GM18909 (cell line): ENCODE data around the gene DCST1.
A peak's percentile ranks its signal among the peaks of the same experiment; 100 is the strongest.

Experiments
- ATAC-seq: cut with Tn5 transposase; IDR thresholded peaks from one replicate; pipeline ENCODE4 v1.9.1; 2021; ENCODE audit warnings: mild to moderate bottlenecking; ENCODE audit not compliant: unreplicated experiment, poor library complexity

The DCST1 gene

GRCh38 chr1:155012026-155012546 is 21.5 kb upstream of the DCST1 start:
- ATAC-seq: no peak

- ATAC-seq: no peak
Observed at GRCh38 chr1:155012776-155013602, 20.6 kb upstream of the DCST1 start.

- ATAC-seq: no peak
Observed at GRCh38 chr1:155013632-155014031, 20.0 kb upstream of the DCST1 start.

DNA sequence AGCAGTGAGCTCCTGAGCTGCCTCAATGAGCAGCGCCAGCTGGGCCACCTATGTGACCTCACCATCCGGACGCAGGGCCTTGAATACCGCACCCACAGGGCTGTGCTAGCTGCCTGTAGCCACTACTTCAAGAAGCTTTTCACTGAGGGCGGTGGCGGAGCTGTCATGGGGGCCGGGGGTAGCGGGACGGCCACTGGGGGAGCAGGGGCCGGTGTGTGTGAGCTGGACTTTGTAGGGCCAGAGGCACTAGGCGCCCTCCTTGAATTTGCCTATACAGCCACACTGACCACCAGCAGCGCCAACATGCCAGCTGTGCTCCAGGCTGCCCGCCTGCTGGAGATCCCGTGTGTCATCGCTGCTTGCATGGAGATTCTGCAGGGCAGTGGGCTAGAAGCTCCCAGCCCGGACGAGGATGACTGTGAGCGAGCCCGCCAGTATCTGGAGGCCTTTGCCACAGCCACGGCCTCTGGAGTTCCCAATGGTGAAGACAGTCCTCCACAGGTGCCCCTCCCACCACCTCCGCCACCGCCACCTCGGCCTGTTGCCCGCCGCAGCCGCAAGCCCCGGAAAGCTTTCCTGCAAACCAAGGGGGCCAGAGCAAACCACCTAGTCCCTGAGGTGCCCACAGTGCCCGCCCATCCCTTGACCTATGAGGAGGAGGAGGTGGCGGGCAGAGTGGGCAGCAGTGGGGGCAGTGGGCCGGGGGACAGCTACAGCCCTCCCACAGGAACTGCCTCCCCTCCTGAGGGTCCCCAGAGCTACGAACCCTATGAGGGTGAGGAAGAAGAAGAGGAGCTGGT is 18.7 kb upstream of the DCST1 start:
- no peak for ATAC-seq

DNA sequence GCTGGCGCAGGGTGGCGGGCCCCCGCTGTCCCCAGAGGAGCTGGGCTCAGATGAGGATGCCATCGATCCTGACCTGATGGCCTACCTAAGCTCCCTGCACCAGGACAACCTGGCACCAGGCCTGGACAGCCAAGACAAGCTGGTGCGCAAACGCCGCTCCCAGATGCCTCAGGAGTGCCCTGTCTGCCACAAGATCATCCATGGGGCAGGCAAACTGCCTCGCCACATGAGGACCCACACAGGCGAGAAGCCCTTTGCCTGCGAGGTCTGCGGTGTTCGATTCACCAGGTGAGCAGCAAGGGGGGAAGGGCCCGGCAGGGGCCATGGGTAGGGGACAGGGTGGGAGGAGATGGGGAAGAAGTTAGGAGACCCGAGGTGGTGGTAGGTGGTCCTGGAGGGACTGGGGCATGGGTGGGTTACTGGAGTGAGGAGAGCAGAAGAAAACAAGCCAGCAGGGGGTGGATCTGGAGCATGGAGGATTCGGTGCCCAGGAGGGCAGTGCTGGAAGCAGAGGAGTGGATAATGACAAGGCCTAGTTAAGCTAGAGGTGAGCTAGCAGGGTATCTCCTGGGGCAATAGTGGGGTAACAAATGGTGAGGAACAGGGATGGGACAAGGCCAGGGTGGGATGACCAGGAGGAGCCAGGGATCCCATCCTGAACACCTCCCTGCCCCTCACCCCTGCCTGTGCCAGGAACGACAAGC is 17.9 kb upstream of the DCST1 start:
- ATAC-seq: no peak

- ATAC-seq: no peak
Observed at GRCh38 chr1:155016231-155016831, 17.3 kb upstream of the DCST1 start.

DNA sequence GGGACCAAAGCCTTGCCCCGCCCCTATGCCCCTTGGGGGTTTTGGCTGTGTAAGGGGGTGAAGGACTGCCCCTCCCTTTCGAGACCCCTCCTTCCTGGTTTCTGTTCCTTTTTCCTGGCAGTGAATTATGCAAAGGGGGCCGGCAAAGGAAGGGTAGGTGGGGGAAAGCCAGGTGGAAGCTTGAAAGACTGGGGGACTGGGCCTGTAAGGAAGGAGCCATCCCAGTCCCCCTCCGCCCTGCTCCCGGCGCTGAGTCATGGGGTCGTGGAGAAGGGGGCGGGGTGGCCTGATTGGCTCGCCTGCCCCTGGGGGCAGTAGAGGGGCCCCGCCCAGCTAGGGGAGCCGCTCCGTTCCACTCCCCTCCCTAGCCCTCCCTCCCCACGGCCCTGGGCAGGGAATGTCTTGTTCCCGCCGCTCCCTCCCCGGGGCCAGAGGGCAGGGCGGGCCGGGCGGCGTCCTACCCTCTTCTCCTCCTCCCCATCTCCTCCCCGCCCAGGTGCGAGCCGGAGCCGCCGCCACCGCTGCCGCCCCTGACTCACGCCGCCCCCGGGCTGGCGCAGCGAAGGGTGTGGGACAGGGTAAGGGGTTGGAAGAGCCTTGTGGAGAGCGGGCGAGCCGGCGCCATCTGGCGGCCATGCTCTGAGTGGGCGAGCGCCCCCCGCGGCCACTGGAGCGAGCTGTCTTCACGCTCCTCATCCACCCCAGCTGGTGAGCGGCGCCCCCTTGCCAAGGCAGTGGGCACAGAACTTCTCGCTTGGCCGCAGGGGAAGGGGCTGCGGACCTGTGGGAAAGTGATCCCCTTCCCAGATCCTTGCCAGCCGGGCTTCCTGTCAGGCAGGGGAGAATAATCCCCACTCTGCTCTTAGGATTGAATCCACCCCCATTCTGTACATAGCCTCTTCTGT is 16.3 kb upstream of the DCST1 start:
- ATAC-seq: peak; percentile 76

- no peak for ATAC-seq
Observed at GRCh38 chr1:155017946-155018316, 15.7 kb upstream of the DCST1 start.

- no peak for ATAC-seq
Observed at GRCh38 chr1:155018617-155019348, 14.8 kb upstream of the DCST1 start.

- no peak for ATAC-seq
Observed at GRCh38 chr1:155019377-155020245, 14.0 kb upstream of the DCST1 start.

- no peak for ATAC-seq
Observed at GRCh38 chr1:155022136-155022926, 11.3 kb upstream of the DCST1 start.

- ATAC-seq: no peak
Observed at GRCh38 chr1:155022927-155023236, 10.7 kb upstream of the DCST1 start.

- no peak for ATAC-seq
Observed at GRCh38 chr1:155023627-155024026, 10.0 kb upstream of the DCST1 start.

- ATAC-seq: no peak
Observed at GRCh38 chr1:155024315-155024714, 9.3 kb upstream of the DCST1 start.

DNA sequence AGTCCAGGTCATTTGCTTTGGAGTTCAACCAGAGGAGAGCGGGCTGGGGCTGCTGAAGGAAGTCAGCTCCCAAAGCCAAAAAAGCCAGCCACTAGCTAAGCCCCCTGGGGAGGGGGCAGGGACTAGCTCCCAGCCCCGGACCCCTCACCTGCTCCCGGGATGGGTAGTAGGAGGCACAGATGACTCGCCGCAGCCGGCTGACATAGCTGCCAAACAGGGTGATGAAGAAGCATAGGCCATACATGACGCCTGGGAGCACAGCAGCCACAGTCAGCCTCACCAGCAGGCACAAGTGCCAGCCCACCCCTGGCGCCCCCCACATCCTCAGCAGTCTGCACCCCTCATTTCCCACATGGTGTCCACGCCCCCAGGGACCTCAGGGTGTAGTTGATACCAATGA is 7.5 kb upstream of the DCST1 start:
- ATAC-seq: no peak

GRCh38 chr1:155026588-155026987 is 7.0 kb upstream of the DCST1 start:
- ATAC-seq: no peak

DNA sequence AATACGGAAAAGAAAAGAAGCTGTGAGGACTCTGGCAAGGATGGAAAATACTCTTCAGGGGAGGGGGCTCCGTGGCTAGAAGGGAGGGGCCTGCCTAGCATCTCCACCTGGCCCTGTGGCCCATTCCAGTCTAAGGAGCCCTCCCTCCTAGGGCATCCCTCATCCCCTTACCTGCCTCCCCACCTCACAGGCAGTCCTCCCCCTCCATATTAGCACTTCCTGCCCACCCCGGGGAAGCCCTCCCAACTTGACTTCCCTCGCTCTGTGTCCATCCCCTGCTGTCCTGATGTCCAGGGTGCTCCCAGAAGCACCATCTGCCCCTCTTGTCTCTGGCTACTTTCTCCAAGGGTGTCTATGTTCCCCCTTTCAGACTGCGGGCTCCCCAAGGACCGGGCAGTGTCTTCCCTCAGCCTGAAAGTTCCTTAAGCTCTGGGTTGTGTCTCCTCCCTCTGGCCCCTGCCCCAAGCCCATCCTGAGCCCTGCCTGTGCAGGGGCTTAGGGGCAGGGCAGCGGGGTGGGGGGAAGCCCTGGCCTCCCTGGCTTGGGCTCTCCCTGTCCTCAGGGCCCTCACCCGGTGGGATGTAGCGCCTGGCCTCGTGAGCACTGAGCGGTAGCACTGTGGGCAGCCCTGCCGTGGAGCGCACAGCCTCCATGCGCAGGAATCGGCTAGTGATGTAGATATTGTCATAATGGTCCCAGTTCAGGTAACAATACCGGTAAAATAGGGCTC is 3.9 kb upstream of the DCST1 start:
- ATAC-seq: no peak
